K562 (cell line): Measurements from ENCODE around the gene COL20A1. TPM values are rescaled to one million over a fixed set of nuclear protein-coding genes. Genes with fewer than 3 reads are reported as not detected.

Experiments used
- HDGF ChIP-seq: fragments of 450-650 bp; IDR thresholded peaks from 2 replicates; pipeline ENCODE4 v1.6.1; 2016
- TCF3 ChIP-seq: sonication (generic); formaldehyde crosslinking; IDR thresholded peaks from 2 replicates; pipeline ENCODE4 v1.4.0; 2020; ENCODE audit warnings: mild to moderate bottlenecking, missing genetic modification reagents
- polyA plus RNA-seq, 8 experiments: library from polyadenylated mRNA; depleted of rRNA in 4 of 8; stranded (reverse) in 5 of 8; unstranded in 3 of 8; fragments of >200 nt; fragmentation: Nextera tagmentation in 2 of 8; fragmentation: Illumina TruSeq in 1 of 8; extraction: Ambion mirVana in 2 of 8; extraction: Trizol in 1 of 8; gene quantifications; 2 replicates each; pipeline versions ENCODE4 v1.2.1 to v1.2.3, GENCODE V29; 2011 to 2014; ENCODE audit warnings: inconsistent platforms in 1 of 8, missing spikeins in 1 of 8
- total RNA-seq, 7 experiments: library from RNA; depleted of rRNA in 6 of 7; stranded (reverse); fragments of >200 nt in 6 of 7; fragmentation: Illumina TruSeq in 2 of 7; extraction: Trizol in 2 of 7; gene quantifications; 2 replicates each; pipeline versions ENCODE4 v1.2.1 to v1.2.3, GENCODE V29; 2011 to 2021; ENCODE audit warnings: low replicate concordance in 1 of 7
- TF ChIP-seq, protein P1 (sequence below): sonication (generic); formaldehyde crosslinking; IDR thresholded peaks from 2 replicates; pipeline ENCODE4 v1.8.0; 2022; ENCODE audit warnings: mild to moderate bottlenecking, missing genetic modification reagents
- TF ChIP-seq, protein P2 (sequence below): fragments of 250-450 bp; sonication (Bioruptor Pico); IDR thresholded peaks from 2 replicates; pipeline ENCODE4 v1.5.0; 2021
- TF ChIP-seq, protein P3 (sequence below): fragments of 450-650 bp; IDR thresholded peaks from 2 replicates; pipeline ENCODE4 v1.6.1; 2016; ENCODE audit warnings: missing biosample characterization, missing genetic modification characterization
- TF ChIP-seq, protein P4 (sequence below): fragments of 450-650 bp; IDR thresholded peaks from 2 replicates; pipeline ENCODE4 v1.6.1; 2014; ENCODE audit warnings: low read depth, mild to moderate bottlenecking, moderate library complexity, borderline replicate concordance
- TF ChIP-seq, protein P5 (sequence below): fragments of 450-650 bp; formaldehyde crosslinking; IDR thresholded peaks from 2 replicates; pipeline ENCODE4 v1.4.0; 2020; ENCODE audit warnings: mild to moderate bottlenecking, mixed read lengths

COL20A1 gene
- total and polyA plus RNA-seq, 9 of the 15 experiments (the other 6 are each of a cell fraction or from before 2014, with no cell fraction given): not detected

DNA sequence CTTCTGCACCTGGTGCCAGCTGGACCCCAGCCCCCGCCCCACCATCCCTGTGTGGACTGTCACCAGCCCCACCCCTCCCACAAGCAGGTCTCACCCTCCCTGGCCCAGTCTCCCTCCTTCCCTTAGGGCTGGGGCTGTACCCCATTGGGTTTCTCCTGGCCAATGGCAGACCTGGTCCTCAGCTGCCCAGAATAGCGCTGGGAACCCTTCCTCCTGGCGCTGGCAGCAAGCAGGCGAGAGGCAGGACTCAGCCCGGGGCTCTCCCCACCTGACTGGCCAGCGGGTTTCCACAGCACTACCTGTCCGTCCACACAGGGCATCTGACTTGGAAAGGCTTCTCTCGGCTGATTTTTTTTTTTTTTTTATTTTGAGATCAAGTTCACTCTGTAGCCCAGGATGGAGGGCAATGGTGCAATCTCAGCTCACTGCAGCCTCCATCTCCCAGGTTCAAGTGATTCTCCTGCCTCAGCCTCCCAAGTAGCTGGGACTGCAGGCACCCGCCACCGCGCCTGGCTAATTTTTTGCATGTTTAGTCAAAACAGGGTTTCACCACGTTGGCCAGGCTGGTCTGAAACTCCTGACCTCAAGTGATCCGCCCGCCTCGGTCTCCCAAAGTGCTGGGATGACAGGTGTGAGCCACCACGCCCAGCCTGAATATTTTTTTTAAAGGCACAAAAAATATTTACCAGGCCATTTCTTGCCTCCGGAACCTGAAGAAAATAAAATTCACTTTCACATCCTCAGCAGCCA, 89.7 kb downstream of the COL20A1 start (continued):
- TF ChIP-seq, protein P1, sequence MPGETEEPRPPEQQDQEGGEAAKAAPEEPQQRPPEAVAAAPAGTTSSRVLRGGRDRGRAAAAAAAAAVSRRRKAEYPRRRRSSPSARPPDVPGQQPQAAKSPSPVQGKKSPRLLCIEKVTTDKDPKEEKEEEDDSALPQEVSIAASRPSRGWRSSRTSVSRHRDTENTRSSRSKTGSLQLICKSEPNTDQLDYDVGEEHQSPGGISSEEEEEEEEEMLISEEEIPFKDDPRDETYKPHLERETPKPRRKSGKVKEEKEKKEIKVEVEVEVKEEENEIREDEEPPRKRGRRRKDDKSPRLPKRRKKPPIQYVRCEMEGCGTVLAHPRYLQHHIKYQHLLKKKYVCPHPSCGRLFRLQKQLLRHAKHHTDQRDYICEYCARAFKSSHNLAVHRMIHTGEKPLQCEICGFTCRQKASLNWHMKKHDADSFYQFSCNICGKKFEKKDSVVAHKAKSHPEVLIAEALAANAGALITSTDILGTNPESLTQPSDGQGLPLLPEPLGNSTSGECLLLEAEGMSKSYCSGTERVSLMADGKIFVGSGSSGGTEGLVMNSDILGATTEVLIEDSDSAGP (CRISPR knock-in tag): no peak
- TF ChIP-seq, protein P2, sequence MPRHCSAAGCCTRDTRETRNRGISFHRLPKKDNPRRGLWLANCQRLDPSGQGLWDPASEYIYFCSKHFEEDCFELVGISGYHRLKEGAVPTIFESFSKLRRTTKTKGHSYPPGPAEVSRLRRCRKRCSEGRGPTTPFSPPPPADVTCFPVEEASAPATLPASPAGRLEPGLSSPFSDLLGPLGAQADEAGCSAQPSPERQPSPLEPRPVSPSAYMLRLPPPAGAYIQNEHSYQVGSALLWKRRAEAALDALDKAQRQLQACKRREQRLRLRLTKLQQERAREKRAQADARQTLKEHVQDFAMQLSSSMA (CRISPR knock-in tag): no peak
- TF ChIP-seq, protein P3, sequence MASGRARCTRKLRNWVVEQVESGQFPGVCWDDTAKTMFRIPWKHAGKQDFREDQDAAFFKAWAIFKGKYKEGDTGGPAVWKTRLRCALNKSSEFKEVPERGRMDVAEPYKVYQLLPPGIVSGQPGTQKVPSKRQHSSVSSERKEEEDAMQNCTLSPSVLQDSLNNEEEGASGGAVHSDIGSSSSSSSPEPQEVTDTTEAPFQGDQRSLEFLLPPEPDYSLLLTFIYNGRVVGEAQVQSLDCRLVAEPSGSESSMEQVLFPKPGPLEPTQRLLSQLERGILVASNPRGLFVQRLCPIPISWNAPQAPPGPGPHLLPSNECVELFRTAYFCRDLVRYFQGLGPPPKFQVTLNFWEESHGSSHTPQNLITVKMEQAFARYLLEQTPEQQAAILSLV (tag): no peak
- TF ChIP-seq, protein P4, sequence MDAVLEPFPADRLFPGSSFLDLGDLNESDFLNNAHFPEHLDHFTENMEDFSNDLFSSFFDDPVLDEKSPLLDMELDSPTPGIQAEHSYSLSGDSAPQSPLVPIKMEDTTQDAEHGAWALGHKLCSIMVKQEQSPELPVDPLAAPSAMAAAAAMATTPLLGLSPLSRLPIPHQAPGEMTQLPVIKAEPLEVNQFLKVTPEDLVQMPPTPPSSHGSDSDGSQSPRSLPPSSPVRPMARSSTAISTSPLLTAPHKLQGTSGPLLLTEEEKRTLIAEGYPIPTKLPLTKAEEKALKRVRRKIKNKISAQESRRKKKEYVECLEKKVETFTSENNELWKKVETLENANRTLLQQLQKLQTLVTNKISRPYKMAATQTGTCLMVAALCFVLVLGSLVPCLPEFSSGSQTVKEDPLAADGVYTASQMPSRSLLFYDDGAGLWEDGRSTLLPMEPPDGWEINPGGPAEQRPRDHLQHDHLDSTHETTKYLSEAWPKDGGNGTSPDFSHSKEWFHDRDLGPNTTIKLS: no peak
- TF ChIP-seq HDGF (no peak), TCF3 (CRISPR knock-in tag) (no peak)
- TF ChIP-seq, protein P5, sequence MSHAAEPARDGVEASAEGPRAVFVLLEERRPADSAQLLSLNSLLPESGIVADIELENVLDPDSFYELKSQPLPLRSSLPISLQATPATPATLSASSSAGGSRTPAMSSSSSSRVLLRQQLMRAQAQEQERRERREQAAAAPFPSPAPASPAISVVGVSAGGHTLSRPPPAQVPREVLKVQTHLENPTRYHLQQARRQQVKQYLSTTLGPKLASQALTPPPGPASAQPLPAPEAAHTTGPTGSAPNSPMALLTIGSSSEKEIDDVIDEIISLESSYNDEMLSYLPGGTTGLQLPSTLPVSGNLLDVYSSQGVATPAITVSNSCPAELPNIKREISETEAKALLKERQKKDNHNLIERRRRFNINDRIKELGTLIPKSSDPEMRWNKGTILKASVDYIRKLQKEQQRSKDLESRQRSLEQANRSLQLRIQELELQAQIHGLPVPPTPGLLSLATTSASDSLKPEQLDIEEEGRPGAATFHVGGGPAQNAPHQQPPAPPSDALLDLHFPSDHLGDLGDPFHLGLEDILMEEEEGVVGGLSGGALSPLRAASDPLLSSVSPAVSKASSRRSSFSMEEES (CRISPR knock-in tag): no peak
